GM18499 (cell line): Measurements from ENCODE around the gene CD209.
"Not testable (repeated sequence)": the region's sequence is repeated elsewhere in the genome, so short reads cannot be mapped to it uniquely, and the experiment has no call there.

Experiments used
- ATAC-seq: cut with Tn5 transposase; IDR thresholded peaks from one replicate; pipeline ENCODE4 v1.9.1; 2021; ENCODE audit warnings: moderate number of reproducible peaks; ENCODE audit not compliant: insufficient read depth, unreplicated experiment

The CD209 gene

GRCh38 chr19:7771072-7771471 is 23.7 kb upstream of the CD209 start:
- no peak for ATAC-seq

- ATAC-seq = no peak
Observed at GRCh38 chr19:7769171-7769570, 21.8 kb upstream of the CD209 start.

- ATAC-seq = no peak
Observed at GRCh38 chr19:7767487-7767886, 20.2 kb upstream of the CD209 start.

- no peak for ATAC-seq
Observed at GRCh38 chr19:7766535-7766934, 19.2 kb upstream of the CD209 start.

- ATAC-seq = not testable (repeated sequence)
Observed at GRCh38 chr19:7765043-7765442, 17.7 kb upstream of the CD209 start.

- not testable (repeated sequence) for ATAC-seq
Observed at GRCh38 chr19:7764157-7764556, 16.8 kb upstream of the CD209 start.

- no peak for ATAC-seq
Observed at GRCh38 chr19:7763696-7764095, 16.4 kb upstream of the CD209 start.

- no peak for ATAC-seq
Observed at GRCh38 chr19:7762719-7763293, 15.5 kb upstream of the CD209 start, which contains the start of gene CLEC4M. Gene CLEC4M, plus strand, starts transcription at chr19:7763243. Its CDS starts 24 bp downstream, at chr19:7763267.

GRCh38 chr19:7759156-7759555 is 11.8 kb upstream of the CD209 start:
- ATAC-seq = no peak

GRCh38 chr19:7757358-7757757 is 10.0 kb upstream of the CD209 start:
- no peak for ATAC-seq

- no peak for ATAC-seq
Observed at GRCh38 chr19:7756258-7756657, 8.9 kb upstream of the CD209 start.

GRCh38 chr19:7751157-7751783 is 3.9 kb upstream of the CD209 start:
- no peak for ATAC-seq

- no peak for ATAC-seq
Observed at GRCh38 chr19:7748756-7749155, 1.4 kb upstream of the CD209 start.

GRCh38 chr19:7748171-7748570 is 837 bp upstream of the CD209 start:
- ATAC-seq = no peak

GRCh38 chr19:7746306-7746705 is 1.0 kb downstream of the CD209 start:
- ATAC-seq = not testable (repeated sequence)

- no peak for ATAC-seq
Observed at GRCh38 chr19:7744871-7745650, 2.3 kb downstream of the CD209 start.

GRCh38 chr19:7744199-7744786 is 3.0 kb downstream of the CD209 start:
- ATAC-seq = no peak

- ATAC-seq = no peak
Observed at GRCh38 chr19:7743425-7743841, 3.9 kb downstream of the CD209 start.

GRCh38 chr19:7742991-7743390 is 4.3 kb downstream of the CD209 start:
- ATAC-seq = no peak

GRCh38 chr19:7742575-7742974 is 4.8 kb downstream of the CD209 start:
- no peak for ATAC-seq

- ATAC-seq = no peak
Observed at GRCh38 chr19:7740682-7741054, 6.7 kb downstream of the CD209 start.
